Skin epidermis (tissue), 12 donors: ENCODE results near the gene IQCK.

Source experiments
- H3K27ac ChIP-seq, 21 experiments: fragments of 200-600 bp; sonication (generic) in 11 of 21; one replicate each; pipeline ENCODE4 v1.5.0; 2020; ENCODE audit warnings: mild to moderate bottlenecking in 3 of 21, inconsistent platforms in 2 of 21, moderate library complexity in 2 of 21
- H3K4me3 ChIP-seq, 7 experiments: fragments of 200-600 bp; sonication (generic) in 2 of 7; one replicate each; pipeline ENCODE4 v1.5.0; 2020; ENCODE audit warnings: inconsistent platforms in 2 of 7, mild to moderate bottlenecking in 2 of 7, moderate library complexity in 1 of 7

Gene IQCK

DNA sequence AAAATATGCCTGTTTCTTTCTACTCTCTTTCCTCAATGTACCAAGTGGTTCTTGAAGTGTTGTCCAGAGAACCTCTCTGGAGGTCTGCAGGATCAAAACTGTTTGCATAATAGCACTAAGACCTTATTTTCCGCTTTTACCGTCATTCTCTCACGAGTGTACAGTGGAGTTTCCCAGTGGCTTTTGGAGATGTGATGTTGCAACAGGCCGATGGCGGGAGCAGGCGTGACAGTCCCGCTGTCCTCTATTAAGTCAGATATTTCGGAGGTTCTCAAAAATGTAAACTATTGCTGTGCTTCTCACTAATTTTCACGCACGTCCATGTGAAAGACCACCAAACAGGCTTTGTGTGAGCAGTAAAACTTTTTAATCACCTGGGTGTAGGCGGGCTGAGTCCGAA, 174.8 kb downstream of the IQCK start:
- Histone ChIP-seq H3K27ac (no peak overlapping the region), H3K4me3 (no peak overlapping the region)

DNA sequence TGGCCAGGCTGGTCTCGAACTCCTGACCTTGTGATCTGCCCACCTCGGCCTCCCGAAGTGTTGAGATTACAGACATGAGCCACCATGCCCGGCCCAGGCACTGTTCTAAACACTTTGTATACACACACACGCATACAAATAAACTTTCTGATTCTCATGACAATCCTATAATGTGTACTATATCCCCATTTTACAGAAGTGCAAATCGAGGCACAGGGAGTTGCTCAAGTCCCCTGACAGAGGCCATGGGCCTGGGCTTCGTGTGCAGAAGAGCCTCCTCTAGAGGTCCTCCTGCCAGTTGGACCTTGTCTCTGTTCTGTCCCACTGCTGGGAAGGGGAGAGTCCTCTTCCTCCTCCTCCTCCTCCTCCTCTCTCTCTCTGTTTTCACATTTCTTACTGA, 176.5 kb downstream of the IQCK start:
- Histone ChIP-seq H3K27ac (no peak overlapping the region), H3K4me3 (no peak overlapping the region)

DNA sequence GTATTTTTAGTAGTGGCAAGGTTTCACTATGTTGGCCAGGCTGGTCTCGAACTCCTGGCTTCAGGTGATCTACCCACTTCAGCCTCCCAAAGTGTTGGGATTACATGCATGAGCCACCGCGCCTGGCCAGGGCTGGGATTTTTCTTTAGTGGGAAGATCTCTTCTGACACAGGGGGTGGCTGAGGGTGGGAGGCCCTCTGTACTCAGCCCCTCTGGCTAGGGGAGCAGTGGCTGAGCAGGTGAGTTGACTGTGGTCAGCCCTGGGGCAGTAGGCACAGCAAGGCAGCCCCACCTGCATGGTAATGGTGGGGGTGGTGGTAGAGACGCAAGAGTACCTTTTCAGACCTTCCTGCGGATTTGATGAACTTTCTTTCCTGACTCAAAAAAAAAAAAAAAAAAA, 178.9 kb downstream of the IQCK start:
- no peak overlapping the region for H3K27ac ChIP-seq
- H3K4me3 ChIP-seq: no peak overlapping the region

DNA sequence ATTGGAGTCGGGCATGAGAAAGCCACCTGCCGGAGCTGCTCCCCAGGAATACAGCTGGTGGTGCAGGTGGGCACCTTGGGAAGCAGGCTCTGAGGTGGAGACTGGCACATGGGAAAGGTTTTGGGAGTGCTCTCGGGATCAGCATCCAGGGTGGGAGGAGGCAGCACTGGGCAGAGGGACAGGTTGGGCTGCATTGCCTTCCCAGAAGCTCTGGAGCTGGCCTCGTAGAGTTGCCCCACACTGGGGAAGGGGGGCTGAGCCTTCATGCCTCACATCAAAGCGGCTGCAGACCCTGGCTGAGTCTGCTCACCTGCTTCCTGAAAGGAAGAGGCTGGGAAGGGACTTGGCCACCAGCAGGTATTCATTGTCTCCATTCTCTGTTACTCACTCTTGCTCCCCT, 180.1 kb downstream of the IQCK start:
- no peak overlapping the region for H3K27ac ChIP-seq
- H3K4me3 ChIP-seq: no peak overlapping the region

DNA sequence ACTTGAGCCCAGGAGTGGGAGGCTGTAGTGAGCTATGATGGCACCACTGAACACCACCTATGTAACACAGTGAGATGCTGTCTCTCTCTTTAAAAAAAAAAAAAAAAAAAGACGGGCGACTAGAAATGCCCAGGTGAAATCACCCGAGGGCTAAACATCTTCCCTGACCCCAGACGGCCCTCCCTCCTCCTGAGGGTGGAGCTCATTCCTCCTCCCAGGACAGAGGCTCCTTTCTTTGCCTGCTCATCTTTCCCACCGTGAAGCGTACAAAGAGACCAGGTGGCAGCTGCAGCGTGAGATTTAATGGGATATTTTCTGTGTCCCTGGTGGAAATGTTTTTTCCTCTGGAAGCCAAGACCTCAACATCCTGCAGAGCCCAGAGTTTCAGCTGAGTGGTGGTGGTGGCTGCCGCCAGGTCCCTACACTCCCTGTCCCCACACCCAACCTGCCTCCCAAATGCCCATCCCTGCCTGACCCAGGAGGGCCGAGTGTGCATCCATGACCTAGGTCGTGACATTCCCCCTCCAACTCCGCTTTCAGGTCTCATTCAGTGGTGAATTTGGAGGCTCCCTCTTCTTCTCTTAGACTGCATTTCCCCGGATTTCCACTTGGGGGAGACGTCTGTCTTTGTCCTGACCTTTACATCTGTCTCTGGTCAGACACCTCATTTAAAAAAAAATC, 181.0 kb downstream of the IQCK start:
- H3K27ac ChIP-seq: no peak overlapping the region
- no peak overlapping the region for H3K4me3 ChIP-seq

DNA sequence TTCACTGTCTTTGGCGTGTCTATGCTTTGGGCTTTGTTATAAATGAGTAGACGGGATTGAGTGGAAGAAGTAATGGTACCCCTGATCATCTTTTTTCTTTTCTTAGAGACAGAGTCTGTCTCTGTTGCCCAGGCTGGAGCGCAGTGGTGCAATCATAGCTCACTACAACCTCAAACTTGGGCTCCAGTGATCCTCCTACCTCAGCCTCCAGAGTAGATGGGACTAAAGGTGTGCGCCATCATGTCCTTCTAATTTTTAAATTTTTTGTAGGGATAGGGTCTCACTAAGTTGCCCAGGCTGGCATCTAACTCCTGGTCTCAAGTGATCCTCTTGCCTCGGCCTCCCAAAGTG, 181.5 kb downstream of the IQCK start:
- no peak overlapping the region for H3K27ac ChIP-seq
- H3K4me3 ChIP-seq: no peak overlapping the region

DNA sequence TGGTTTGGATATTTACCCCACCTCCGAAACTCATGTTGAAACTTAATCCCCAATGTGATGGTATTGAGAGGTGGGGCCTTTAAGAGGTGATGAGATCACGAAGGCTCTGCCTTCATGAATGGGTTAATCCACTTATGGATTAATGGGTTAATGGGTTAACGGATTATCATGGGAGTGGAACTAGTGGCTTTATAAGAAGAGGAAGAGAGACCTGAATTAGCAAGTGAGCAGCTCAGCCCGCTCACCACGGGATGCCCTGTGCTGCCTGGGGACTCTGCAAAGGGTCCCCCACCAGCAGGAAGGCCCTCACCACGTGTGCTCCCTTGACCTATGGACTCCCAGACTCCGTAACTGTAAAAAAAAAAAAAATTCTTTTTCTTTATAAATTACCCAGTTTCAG, 183.1 kb downstream of the IQCK start:
- Histone ChIP-seq H3K4me3 (no peak overlapping the region), H3K27ac (no peak overlapping the region)

DNA sequence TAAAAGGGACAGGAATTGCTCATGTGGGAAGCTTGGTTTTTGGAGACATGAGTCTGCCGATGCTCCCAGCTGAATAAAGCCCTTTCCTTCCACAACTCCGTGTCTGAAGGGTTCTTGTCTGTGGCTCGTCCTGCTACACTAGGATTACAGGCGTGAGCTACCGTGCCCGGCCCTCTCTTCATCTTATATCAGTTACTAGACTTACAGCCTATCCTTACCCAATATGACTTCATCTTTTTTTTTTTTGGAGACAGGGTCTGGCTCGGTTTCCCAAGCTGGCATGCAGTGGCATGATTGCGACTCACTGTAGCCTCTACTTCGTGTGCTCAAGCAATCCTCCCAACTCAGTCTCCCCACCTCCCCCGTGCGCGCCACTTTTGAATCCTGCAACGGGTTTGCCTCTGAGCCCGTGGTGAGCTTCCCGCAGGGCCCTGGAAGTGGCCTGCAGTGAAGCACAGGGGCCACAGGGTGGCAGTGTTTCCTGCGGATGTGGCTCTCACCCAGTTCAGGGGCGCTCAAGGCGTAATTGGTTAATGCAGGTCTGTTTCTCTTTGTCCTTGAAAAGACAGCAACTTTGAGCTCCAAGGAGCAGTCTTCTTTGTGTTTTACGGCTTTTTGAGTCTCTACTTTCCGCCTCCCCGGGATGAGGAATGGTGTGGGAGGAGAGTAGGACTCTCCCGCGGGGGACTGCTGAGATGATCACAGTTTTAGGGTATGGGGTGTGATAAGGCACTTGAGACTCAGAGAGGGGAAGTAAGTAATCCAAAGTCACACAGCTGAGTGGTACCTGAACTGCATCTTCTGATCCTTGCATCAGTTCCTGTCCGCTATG, 189.3 kb downstream of the IQCK start:
- H3K27ac ChIP-seq: no peak overlapping the region
- no peak overlapping the region for H3K4me3 ChIP-seq
